ENCODE results near the gene ZBTB44.

- TF ChIP-seq EZH2 (IDR thresholded peaks at IDR 0.05) (no peak), FOXP2 (optimal IDR thresholded peaks at IDR 0.05; ENCODE audit: control extremely low read depth, extremely low read length, insufficient read depth) (no peak), POLR2AphosphoS5 (IDR thresholded peaks at IDR 0.05; ENCODE audit: borderline replicate concordance, low read depth, low read length) (no peak)
These were observed 34.7 kb downstream of the ZBTB44 start for GRCh38 chr11:130279989-130280388.
